GM12878 (cell line): ENCODE data around the gene CRYBA1. TPM values are rescaled to one million over a fixed set of nuclear protein-coding genes. Genes with fewer than 3 reads are reported as not detected.
A peak's percentile ranks its signal among the peaks of the same experiment; 100 is the strongest.

Source experiments
- ATAC-seq: fragments of 200-7000 bp; cut with Tn5 transposase; 3 replicates; pipeline ENCODE4 v1.9.1; 2020; ENCODE audit warnings: mild to moderate bottlenecking, moderate library complexity
- BruUV-seq: library from RNA; stranded (reverse); fragments of 400-500 nt; replicated peaks from 2 replicates; lab custom pipeline; 2021; lab: Mats Ljungman, UMichigan
- CTCF ChIA-PET: fragments of 300-600 bp; sonication (Branson Sonifier 250); formaldehyde crosslinking; extraction: SDS; loops from one replicate; lab custom pipeline; 2021; ENCODE audit warnings: inconsistent platforms; lab: Yijun Ruan, JAX
- POLR2A ChIA-PET: fragments of 350-600 bp; formaldehyde crosslinking; extraction: SDS; loops from one replicate; lab custom pipeline; 2021; ENCODE audit warnings: inconsistent platforms; lab: Charles Lee
- RAD21 ChIA-PET: fragments of 300-600 bp; sonication (Branson Sonifier 250); formaldehyde crosslinking; loops from one replicate; lab custom pipeline; 2023; ENCODE audit warnings: antibody characterized with exemption; ENCODE audit not compliant: unreplicated experiment; lab: Charles Lee
- SMC1A ChIA-PET: fragments of 300-600 bp; sonication (Branson Sonifier 250); formaldehyde crosslinking; loops from one replicate; lab custom pipeline; 2023; ENCODE audit not compliant: unreplicated experiment, uncharacterized antibody; lab: Charles Lee
- DNase-seq: peaks from one replicate; pipeline ENCODE4 v3.0.0-alpha.2; 2011; ENCODE audit warnings: low read depth, low spot score
- FAIRE-seq: peaks from 3 replicates; lab custom pipeline; 2011; peaks lifted over from hg19 to GRCh38; lab: Jason Lieb, UNC
- H2AFZ ChIP-seq: 2 replicates; pipeline ENCODE4 v1.6.0; 2011; ENCODE audit warnings: low read depth, low read length, control low read depth; ENCODE audit not compliant: control insufficient read depth
- H3K27ac ChIP-seq: 2 replicates; pipeline ENCODE4 v1.5.1; 2011; ENCODE audit warnings: control low read depth; ENCODE audit not compliant: control insufficient read depth, insufficient read depth
- H3K27me3 ChIP-seq, 2 experiments: replicated peaks in 1 of 2; 2 replicates each; pipeline versions ENCODE4 v1.6.0 to v1.6.1; 2011; ENCODE audit warnings: low read length in 1 of 2; ENCODE audit not compliant: control insufficient read depth in 2 of 2, insufficient read depth in 2 of 2
- H3K36me3 ChIP-seq, 2 experiments: 2 replicates each; pipeline ENCODE4 v1.5.1; 2011; ENCODE audit warnings: low read length in 1 of 2; ENCODE audit not compliant: control insufficient read depth in 2 of 2, insufficient read depth in 2 of 2
- H3K4me1 ChIP-seq: 2 replicates; pipeline ENCODE4 v1.6.1; 2011; ENCODE audit warnings: mild to moderate bottlenecking, low read length, moderate library complexity, mixed read lengths; ENCODE audit not compliant: control insufficient read depth, insufficient read depth
- H3K4me2 ChIP-seq: 2 replicates; pipeline ENCODE4 v1.6.0; 2011; ENCODE audit warnings: control low read depth; ENCODE audit not compliant: control insufficient read depth, insufficient read depth
- H3K4me3 ChIP-seq: fragments of 200-600 bp; sonication (generic); 2 replicates; pipeline ENCODE4 v1.5.1; 2016
- H3K79me2 ChIP-seq: 2 replicates; pipeline ENCODE4 v1.6.0; 2011; ENCODE audit warnings: low read length; ENCODE audit not compliant: control insufficient read depth, insufficient read depth
- H3K9ac ChIP-seq: 2 replicates; pipeline ENCODE4 v1.8.0; 2011; ENCODE audit warnings: low read length, control low read depth, mixed read lengths; ENCODE audit not compliant: control insufficient read depth, insufficient read depth
- H3K9me3 ChIP-seq: replicated peaks from 3 replicates; pipeline ENCODE4 v1.5.1; 2011; ENCODE audit warnings: mild to moderate bottlenecking, low read length; ENCODE audit not compliant: control insufficient read depth, insufficient read depth
- H4K20me1 ChIP-seq: 2 replicates; pipeline ENCODE4 v1.6.0; 2011; ENCODE audit not compliant: control insufficient read depth, insufficient read depth
- ATF2 ChIP-seq: IDR thresholded peaks from 2 replicates; pipeline ENCODE4 v1.6.1; 2012; ENCODE audit warnings: low read length, inconsistent platforms
- BCLAF1 ChIP-seq: fragments of 450-650 bp; IDR thresholded peaks from 2 replicates; pipeline ENCODE4 v1.6.1; 2017; ENCODE audit warnings: antibody characterized with exemption, mild to moderate bottlenecking, moderate library complexity
- CREB1 ChIP-seq: IDR thresholded peaks from 2 replicates; pipeline ENCODE4 v1.6.1; 2012; ENCODE audit warnings: low read depth, mild to moderate bottlenecking, inconsistent platforms
- E4F1 ChIP-seq: fragments of 450-650 bp; IDR thresholded peaks from 2 replicates; pipeline ENCODE4 v1.6.1; 2018; ENCODE audit warnings: borderline replicate concordance, mild to moderate bottlenecking; ENCODE audit not compliant: partially characterized antibody
- IRF4 ChIP-seq: IDR thresholded peaks from 2 replicates; pipeline ENCODE4 v1.6.1; 2011; ENCODE audit warnings: low read depth, low read length
- MYB ChIP-seq: fragments of 150-350 bp; IDR thresholded peaks from 2 replicates; pipeline ENCODE4 v1.6.1; 2014; ENCODE audit warnings: mild to moderate bottlenecking, low read depth, low read length, borderline replicate concordance
- MYC ChIP-seq: IDR thresholded peaks from 2 replicates; pipeline ENCODE4 v1.6.1; 2011; ENCODE audit warnings: mild to moderate bottlenecking, low read length, moderate library complexity, inconsistent platforms; ENCODE audit not compliant: insufficient read depth, insufficient replicate concordance, insufficient read length, severe bottlenecking
- NFIC ChIP-seq: IDR thresholded peaks from 2 replicates; pipeline ENCODE4 v1.6.1; 2012; ENCODE audit warnings: low read depth, mild to moderate bottlenecking, inconsistent platforms, low read length, moderate library complexity
- RB1 ChIP-seq: fragments of 450-650 bp; formaldehyde crosslinking; IDR thresholded peaks from 2 replicates; pipeline ENCODE4 v1.6.1; 2017; ENCODE audit warnings: mild to moderate bottlenecking, borderline replicate concordance
- SRF ChIP-seq, 2 experiments: IDR thresholded peaks; 2 replicates each; pipeline ENCODE4 v1.6.1; 2011; ENCODE audit warnings: low read depth in 2 of 2, low read length in 2 of 2, mild to moderate bottlenecking in 1 of 2, moderate library complexity in 1 of 2
- STAT3 ChIP-seq: IDR thresholded peaks from 2 replicates; pipeline ENCODE4 v1.6.1; 2011; ENCODE audit warnings: low read depth, low read length, improper control_type of control experiment
- ZBED1 ChIP-seq: IDR thresholded peaks from 2 replicates; pipeline ENCODE4 v1.6.1; 2016; ENCODE audit warnings: borderline replicate concordance
- WGBS: methylation state at CpG from one replicate; pipeline ENCODE4 v1.1.6; 2016; ENCODE audit warnings: low lambda C conversion rate; ENCODE audit not compliant: insufficient replicate concordance, insufficient coverage; ENCODE audit errors: missing lambda C conversion rate; 5-methylcytosine and 5-hydroxymethylcytosine counted together
- in situ Hi-C: fragments of 300-500 bp; cut with MboI; formaldehyde crosslinking; loops from 9 replicates; pipeline ENCODE4 v1.14.3; 2018; ENCODE audit warnings: mixed read lengths
- intact Hi-C: fragments of 100-400 bp; cut with micrococcal nuclease; formaldehyde crosslinking; loops from one replicate; pipeline ENCODE4 v1.14.2; 2022; ENCODE audit not compliant: unreplicated experiment
- polyA plus RNA-seq, 11 experiments: library from polyadenylated mRNA; depleted of rRNA in 4 of 11; unstranded in 6 of 11; stranded (reverse) in 5 of 11; fragments of >200 nt; fragmentation: Nextera tagmentation in 4 of 11; fragmentation: Illumina TruSeq in 1 of 11; extraction: Ambion mirVana in 4 of 11; extraction: Trizol in 1 of 11; gene quantifications; 1 replicate in 1 of 11; 2 replicates in 10 of 11; pipeline versions ENCODE4 v1.2.1 to v1.2.3, GENCODE V29; 2011 to 2016; ENCODE audit warnings: inconsistent platforms in 2 of 11, missing spikeins in 2 of 11, low read depth in 1 of 11
- total RNA-seq, 4 experiments: library from RNA; depleted of rRNA in 3 of 4; stranded (reverse); fragments of >200 nt in 3 of 4; fragmentation: Illumina TruSeq in 1 of 4; extraction: Trizol in 1 of 4; gene quantifications; 2 replicates each; pipeline versions ENCODE4 v1.2.1 to v1.2.3, GENCODE V29; 2013 to 2021
- TF ChIP-seq, protein P1 (sequence below): fragments of 450-650 bp; formaldehyde crosslinking; IDR thresholded peaks from 2 replicates; pipeline ENCODE4 v1.4.0; 2020; ENCODE audit warnings: mild to moderate bottlenecking, moderate library complexity

CRYBA1 gene
- total and polyA plus RNA-seq, 10 of the 15 experiments (the other 5 are each of a cell fraction or from before 2014, with no cell fraction given): not detected

DNA sequence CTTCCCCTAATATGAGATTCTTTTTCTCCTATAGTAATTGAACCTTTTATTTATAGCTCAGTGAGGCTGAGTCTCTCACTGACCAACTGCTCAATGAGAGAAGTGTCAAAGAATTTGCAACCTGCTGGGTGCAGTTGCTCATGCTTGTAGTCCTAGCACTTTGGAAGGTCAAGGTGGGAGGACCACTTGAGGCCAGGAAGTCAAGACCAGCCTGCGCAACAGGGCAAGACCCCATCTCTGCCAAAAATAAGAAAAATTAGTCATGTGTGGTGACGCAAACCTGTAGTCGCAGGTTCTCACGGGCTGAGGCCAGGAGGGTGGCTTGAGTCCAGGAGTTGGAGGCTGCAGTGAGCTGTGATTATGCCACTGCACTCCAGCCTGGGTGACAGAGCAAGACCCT lies 30.9 kb upstream of the CRYBA1 start:
- no peak overlapping the region for H3K4me2 ChIP-seq
- intact Hi-C loops (no loop called here), in situ Hi-C loops (no loop called here)
- POLR2A ChIA-PET: interaction anchor here (0.7 kb wide), 1 partner anchor 20 kb away, joined by 3 read pairs; no protein-coding TSS in a partner anchor
- CTCF ChIA-PET: interaction anchor here (0.7 to 12.4 kb wide), 6 partner anchors 10 to 91 kb away, joined by 3 to 358 read pairs (median 11); no protein-coding TSS in a partner anchor
- no peak overlapping the region for H3K27ac ChIP-seq
- ATAC-seq (no peak; the same call in 1 of the 3 replicates), FAIRE-seq (no peak), DNase-seq (no peak)
- no TSS peak for BruUV-seq
- no peaks in the 10 kb centered on the region for H4K20me1 ChIP-seq
- H3K27me3 ChIP-seq: no peaks in the 10 kb centered on the region
- RAD21 ChIA-PET: interaction anchor here (9.7 kb wide), 1 partner anchor 68 kb away, joined by 182 read pairs; no protein-coding TSS in a partner anchor
- 16% methylated on average over 4 of the region's 4 CpGs for WGBS
- H3K79me2 ChIP-seq: no peaks in the 10 kb centered on the region
- H3K36me3 ChIP-seq: no peaks in the 10 kb centered on the region
- H3K4me3 ChIP-seq: no peak overlapping the region
- no peaks in the 10 kb centered on the region for H3K9me3 ChIP-seq
- H3K9ac ChIP-seq: no peak overlapping the region
- SMC1A ChIA-PET: interaction anchor here (1.0 to 7.4 kb wide), 3 partner anchors 11 to 69 kb away, joined by 3 to 150 read pairs (median 4); no protein-coding TSS in a partner anchor
- H3K4me1 ChIP-seq: no peaks in the 10 kb centered on the region
- no peak overlapping the region for H2AFZ ChIP-seq
- no peak for TF ChIP-seq MYC
- TF ChIP-seq MYB: no peak
- no peak for TF ChIP-seq CREB1
- no peak for TF ChIP-seq BCLAF1
- no peak for TF ChIP-seq STAT3
- TF ChIP-seq, protein P1, sequence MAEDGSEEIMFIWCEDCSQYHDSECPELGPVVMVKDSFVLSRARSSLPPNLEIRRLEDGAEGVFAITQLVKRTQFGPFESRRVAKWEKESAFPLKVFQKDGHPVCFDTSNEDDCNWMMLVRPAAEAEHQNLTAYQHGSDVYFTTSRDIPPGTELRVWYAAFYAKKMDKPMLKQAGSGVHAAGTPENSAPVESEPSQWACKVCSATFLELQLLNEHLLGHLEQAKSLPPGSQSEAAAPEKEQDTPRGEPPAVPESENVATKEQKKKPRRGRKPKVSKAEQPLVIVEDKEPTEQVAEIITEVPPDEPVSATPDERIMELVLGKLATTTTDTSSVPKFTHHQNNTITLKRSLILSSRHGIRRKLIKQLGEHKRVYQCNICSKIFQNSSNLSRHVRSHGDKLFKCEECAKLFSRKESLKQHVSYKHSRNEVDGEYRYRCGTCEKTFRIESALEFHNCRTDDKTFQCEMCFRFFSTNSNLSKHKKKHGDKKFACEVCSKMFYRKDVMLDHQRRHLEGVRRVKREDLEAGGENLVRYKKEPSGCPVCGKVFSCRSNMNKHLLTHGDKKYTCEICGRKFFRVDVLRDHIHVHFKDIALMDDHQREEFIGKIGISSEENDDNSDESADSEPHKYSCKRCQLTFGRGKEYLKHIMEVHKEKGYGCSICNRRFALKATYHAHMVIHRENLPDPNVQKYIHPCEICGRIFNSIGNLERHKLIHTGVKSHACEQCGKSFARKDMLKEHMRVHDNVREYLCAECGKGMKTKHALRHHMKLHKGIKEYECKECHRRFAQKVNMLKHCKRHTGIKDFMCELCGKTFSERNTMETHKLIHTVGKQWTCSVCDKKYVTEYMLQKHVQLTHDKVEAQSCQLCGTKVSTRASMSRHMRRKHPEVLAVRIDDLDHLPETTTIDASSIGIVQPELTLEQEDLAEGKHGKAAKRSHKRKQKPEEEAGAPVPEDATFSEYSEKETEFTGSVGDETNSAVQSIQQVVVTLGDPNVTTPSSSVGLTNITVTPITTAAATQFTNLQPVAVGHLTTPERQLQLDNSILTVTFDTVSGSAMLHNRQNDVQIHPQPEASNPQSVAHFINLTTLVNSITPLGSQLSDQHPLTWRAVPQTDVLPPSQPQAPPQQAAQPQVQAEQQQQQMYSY: no peak
- no peak for TF ChIP-seq E4F1
- TF ChIP-seq IRF4: no peak
- no peak for TF ChIP-seq SRF (IDR thresholded peaks at IDR 0.05; ENCODE audit: low read depth in 2 of 2, low read length in 2 of 2)
- peak; percentile 56; the same call in 1 of the 2 replicates for TF ChIP-seq NFIC
- TF ChIP-seq ZBED1: no peak
- TF ChIP-seq ATF2: peak; percentile 52; the same call in 1 of the 2 replicates
- TF ChIP-seq RB1: no peak
